ENCODE data around the gene RPS27.
"Not testable (repeated sequence)": the region's sequence is repeated elsewhere in the genome, so short reads cannot be mapped to it uniquely, and the experiment has no call there.

Gene RPS27

DNA sequence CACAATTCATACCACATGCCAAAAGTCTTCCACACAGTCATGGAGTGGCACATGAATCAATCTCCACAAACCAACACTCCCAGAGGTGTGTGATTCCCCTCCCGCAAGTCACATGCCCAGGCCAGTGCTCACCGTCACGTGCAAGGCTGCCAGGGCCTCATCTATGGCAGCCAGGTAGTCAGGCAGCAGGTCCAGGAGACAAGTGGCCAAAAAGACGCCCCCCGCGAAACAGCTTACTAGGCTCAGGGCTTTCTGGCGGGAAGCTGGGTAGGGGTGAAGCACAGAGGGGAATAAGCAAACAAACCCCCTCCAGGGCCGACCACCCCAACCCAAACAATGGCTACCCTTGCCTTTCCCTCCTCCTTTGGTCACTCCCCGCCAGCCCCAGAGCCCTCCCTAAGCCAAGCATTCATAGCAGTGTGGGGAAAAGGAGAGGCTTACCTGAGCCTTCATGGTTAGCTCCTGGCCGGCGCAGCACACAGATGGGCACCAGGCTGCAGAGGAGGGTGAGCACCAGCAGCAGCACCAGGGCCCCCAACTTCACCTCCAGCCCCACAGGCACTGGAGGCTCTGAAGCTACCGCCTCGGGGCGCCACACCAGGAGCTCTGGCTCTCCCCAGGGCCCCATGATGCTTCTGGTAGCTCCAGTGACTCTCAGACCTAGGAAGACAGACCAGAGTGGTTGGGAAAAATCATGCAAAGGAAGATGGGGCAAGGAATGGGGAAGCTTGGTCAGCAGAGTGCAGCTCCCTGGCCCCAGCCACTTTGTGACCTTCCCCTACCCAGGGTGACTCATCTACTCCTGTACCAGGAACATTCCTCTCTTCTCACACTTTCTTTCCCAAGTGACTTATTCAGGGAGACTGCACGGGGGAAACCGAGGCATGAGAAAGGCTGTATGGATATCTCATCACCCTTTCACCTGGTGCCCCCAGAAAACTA lies 28.2 kb upstream of the RPS27 start:
- DNase-seq = peak; percentile 22 to 70

GRCh38 chr1:153963030-153963849 lies 27.3 kb upstream of the RPS27 start, which contains the start of gene SLC39A1:
Gene SLC39A1, minus strand, starts transcription at chr1:153963537. Its CDS starts 822 bp downstream, at chr1:153962715.
- peak; percentile 99 to 100 for DNase-seq

- DNase-seq = peak; percentile 85 to 93
These were observed 26.7 kb upstream of the RPS27 start for GRCh38 chr1:153963850-153964331.

- DNase-seq = peak; percentile 100
These were observed 23.2 kb upstream of the RPS27 start, which contains the start of gene CREB3L4 for GRCh38 chr1:153967107-153967999. Gene CREB3L4, plus strand, starts transcription at chr1:153967902. Its CDS starts 624 bp downstream, at chr1:153968526.

DNA sequence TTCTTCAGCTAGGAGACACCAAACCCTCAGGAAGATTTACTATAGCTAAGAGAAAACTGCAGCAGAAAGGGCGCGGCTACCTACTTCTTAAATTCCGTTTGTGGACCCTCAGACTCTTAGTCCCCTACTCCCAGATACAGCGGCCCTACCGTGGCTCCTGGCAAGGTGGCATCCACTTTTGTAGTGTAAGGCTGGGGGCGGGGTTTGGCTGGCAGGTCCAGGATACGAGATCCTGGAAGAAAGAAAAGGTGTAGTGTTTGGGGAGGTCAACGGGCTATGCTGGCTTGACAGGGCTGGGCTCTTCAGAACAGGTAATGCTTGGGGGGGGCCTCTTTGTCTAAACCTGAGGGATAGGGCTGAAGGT lies 22.6 kb upstream of the RPS27 start:
- DNase-seq = peak; percentile 92 to 95

GRCh38 chr1:153968408-153968807 lies 22.2 kb upstream of the RPS27 start:
- DNase-seq = peak in 1 of 2 experiments; percentile 80

DNA sequence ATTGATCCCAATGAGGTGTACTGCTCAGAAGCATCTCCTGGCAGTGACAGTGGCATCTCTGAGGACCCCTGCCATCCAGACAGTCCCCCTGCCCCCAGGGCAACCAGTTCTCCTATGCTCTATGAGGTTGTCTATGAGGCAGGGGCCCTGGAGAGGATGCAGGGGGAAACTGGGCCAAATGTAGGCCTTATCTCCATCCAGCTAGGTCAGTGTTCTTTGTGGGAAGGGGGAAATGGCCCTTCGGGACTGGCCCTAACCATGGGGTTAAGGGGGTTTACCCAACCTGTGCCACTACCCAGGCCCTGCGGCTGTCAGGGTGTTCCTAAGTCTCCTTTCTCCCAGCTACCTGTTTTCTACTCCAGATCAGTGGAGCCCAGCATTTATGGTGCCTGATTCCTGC lies 21.6 kb upstream of the RPS27 start:
- no peak for DNase-seq

- DNase-seq = no peak
These were observed 20.2 kb upstream of the RPS27 start for GRCh38 chr1:153970346-153970745.

DNA sequence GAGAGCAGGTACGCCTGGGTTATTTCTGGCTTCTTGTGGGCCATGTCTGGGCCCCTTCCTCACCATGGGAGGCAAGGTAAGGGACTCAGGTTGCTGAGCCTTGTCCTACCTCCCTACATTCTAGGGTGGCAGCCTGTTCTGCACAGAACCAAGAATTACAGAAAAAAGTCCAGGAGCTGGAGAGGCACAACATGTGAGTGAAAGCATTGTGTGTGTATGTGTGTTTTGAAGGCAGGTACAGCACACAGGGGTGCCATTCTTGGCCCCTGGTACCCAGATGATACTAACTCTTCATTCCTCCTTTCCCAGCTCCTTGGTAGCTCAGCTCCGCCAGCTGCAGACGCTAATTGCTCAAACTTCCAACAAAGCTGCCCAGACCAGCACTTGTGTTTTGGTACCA lies 17.5 kb upstream of the RPS27 start:
- DNase-seq = no peak

GRCh38 chr1:153973525-153973924 lies 17.0 kb upstream of the RPS27 start:
- no peak for DNase-seq

DNA sequence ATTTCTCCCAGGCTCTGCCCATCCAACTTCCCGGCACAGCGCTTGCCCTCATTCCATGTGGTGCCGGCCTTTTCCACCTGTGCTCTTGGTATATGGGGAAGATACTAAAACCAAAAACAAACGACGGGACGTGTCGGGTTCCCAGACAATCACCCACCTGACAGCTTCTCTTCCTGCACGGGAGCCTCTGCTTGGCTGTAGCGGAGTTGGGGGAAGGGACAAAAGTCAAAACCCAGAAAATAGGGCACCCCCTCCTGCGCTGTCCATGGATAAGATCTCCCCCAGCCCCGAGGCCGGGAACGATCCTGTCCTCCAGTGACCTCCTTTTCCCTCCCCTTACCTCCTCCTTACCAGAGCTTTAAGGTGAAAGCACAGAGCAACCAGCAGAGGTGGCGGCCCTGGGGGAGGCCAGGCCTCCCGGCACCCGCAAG lies 13.7 kb upstream of the RPS27 start:
- peak; percentile 41 to 59 for DNase-seq

DNA sequence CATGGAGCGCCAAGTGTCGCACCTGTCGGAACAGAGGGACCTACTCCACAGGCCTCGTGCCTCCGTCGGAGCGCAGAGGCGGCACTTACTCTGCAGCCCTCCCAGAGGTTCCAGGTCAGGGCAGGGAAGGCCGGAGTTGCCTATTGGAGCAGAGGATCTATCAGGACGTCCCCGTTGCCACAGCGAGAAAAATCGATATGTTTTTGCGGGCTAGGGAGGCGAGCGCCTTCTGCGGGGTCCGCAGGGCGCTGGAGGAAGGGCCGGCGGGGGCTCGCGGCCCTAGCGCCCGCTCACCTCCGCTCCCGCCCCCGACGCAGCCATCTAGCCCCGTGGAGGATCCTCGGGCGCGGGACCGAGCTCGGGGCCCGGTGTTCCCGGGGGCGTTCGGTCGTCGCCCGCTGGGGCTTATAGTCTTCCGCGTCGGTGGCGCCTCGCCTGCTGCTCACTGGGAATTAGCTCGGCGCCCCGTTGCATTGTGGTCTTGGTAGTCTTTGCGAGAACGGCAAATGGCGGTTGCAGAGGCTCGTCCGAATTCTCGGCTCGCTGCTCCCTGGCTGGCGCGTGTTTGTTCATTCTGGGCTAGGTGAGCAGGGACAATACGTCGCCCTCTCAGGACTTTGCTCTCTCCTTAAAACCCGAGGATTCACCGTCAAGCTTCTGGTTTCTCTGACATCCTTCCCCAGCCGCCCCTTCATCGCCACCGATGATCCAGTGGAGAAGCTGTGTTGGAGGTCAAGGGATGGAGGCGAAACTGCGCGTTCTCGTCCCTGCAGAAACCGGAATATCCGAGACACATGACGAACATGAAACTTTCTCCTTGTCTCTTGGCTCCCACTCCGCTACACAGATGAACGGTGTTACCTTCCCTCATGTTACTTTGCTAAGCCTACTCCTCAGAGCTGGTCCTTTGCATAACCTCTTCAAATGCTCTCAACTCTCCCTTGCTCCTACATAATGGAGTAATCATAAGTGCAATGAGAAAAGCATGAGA lies 13.0 kb upstream of the RPS27 start, which contains the start of gene JTB:
JTB (minus strand) TSS at position 425 of the 991 bp plus-strand sequence; CDS start at position 3, 422 bp downstream.
- peak; percentile 93 to 99 for DNase-seq

DNA sequence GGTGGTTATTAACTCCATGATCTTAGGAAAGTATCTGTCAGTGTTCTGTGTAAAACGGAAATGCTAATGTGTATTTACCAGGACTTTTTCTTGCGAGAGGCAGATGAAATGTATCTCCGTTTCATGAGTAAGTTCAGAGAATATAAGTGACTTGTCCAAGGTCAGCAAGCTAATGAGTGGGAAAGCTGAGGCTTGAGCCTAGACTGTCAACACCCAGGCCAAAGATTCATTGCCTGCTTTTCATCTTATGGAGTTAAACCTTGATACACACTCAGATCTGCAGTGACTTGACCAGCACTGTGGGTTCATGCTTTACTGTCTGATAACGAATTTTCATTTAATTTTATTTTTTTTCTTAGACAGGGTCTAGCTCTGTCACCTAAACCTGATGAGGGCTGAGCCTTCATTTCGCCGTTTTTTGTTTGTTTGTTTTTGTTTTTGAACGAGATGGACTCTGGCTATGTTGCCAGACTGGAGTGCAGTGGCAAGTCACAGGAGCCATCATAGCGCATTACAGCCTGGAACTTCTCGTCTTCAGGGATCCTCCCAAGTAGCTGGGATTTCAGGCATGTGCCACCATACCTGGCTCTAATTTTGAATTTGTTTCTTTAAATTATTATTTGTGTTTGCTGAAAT lies 12.2 kb upstream of the RPS27 start:
- peak in 1 of 2 experiments; percentile 58 for DNase-seq

- DNase-seq = not testable (repeated sequence)
These were observed 11.5 kb upstream of the RPS27 start for GRCh38 chr1:153979091-153979490.

DNA sequence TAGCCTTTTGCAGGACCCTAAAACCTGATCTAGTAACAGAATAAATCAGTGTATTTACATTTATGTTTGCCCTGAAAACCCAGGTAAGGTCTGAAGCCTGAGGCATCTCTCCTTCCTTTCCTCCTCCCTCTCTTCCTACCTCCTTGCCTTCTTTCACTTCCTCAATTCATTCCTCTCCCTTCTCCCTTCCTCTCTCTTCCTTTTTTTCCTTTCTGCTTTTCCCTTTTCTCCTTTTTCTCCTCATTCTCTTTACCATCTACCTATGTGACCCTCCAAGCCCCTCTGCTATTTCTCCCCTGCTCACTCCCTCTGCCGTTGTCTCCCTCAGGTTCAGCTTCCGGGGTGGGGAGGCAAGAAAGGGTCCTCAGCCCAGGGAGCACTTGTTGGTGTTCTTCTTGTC lies 8.8 kb upstream of the RPS27 start:
- not testable (repeated sequence) for DNase-seq

- DNase-seq = no peak
These were observed 6.3 kb upstream of the RPS27 start for GRCh38 chr1:153984123-153984894.

DNA sequence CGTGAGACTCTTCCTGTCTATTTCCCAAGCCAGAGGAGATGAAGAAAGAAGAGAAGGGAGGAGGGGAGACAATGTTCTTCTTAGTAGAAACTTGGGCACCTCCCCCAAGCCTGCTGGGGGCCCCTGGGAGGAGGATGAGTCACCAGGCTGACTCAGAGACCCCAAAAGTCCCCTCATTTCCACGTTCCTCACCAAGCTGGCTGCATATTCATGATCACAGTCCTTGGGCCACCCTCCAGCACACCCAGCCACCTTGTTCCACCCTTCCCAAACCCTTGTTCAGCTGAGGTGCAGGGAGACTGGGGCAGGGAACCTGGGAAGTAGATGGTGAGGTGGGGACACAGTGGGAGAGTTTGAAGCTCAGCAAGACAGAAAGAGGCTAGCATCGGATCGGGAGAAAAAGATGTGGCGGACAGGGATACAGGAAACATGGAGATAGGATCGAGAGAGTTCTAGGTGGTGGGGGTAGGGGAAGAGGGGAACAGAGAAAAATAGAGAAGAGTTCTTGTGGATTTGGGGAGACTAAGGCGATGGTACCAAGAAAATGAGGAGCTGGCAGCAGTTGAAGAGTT lies 5.1 kb upstream of the RPS27 start:
- no peak for DNase-seq

- peak; percentile 80 to 97 for DNase-seq
These were observed 4.4 kb upstream of the RPS27 start, which contains the start of gene RAB13 for GRCh38 chr1:153985941-153986761. Gene RAB13, minus strand, starts transcription at chr1:153986339. Its CDS starts 103 bp downstream, at chr1:153986236.
